ENCODE results near the gene OGDH. TPM values are rescaled to one million over a fixed set of nuclear protein-coding genes. Genes with fewer than 3 reads are reported as not detected.
A peak's percentile ranks its signal among the peaks of the same experiment; 100 is the strongest.
"Not testable (repeated sequence)": the region's sequence is repeated elsewhere in the genome, so short reads cannot be mapped to it uniquely, and the experiment has no call there.

The OGDH gene
- polyA plus RNA-seq, 4 donors = 86.3 to 99.6 (median 94.2) TPM

DNA sequence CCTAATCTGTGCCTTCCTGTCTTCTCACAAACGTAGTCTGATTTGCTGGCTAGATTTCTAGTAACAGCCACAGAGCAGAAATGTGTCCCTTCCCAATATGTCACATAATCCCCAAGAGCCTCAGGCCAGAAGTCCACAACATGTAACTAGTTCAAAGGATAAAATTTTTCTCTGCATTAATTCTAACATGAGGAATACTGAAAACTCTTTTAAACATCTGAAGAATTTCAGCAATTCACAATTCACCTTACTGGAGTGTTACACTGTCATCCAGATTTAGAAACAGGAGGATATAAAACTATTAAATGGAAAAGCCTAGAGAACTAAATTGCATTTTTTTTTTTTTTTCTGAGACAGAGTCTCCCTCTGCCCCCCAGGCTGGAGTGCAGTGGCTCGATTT, 30.2 kb upstream of the OGDH start:
- DNase-seq (ENCODE audit: low read depth in 4 of 4, low spot score in 3 of 4) = no peak

DNA sequence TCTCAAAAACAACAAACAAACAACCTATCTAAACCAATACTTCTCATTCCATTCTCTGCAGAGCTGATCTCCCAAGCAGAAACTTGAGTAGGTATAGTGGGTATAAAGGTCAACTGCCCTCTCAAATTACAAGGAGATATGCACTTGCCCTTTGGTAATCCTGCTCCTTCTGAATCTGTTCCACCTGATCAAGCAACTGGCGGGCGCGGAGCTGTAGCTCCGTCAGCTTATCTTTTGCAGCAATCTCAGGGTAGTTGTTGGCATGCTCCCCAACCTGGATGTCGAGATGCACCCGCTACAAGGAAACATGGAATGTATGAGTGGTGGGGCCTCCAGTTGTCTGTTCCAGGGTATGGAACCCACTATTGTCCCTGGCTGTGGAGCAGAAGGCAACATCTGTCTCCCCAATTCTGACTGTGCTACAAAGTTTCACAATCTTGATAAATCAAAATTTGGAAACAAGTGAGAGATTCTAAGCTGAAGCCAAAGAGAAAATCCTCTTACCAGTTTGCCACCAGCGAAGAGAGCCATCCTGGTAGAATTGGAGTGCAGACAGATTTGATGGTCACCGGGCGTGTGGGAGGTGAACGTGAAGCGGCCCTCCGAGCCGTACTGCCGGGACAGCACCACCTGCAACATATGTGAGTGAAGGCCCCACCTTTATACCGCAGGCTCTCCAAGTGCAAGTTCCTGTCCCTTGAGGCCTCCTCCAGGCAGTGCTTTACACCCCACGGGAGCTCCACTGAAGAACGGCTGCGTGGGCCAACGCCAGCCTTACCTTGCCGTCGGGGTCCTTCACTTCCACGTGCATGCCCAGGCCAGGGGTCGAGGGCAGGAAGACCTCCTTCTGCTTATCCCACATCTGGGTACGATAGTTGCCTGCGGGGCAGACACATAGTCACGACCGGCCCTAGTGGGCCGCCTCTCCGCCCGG, 25.2 kb upstream of the OGDH start:
- DNase-seq (ENCODE audit: low read depth in 4 of 4, low spot score in 3 of 4) = no peak

GRCh38 chr7:44581879-44582603, 24.4 kb upstream of the OGDH start, which contains the start of gene TMED4:
TSS of gene TMED4 (minus strand) at chr7:44582231. CDS start at chr7:44582206, 25 bp downstream.
- peak; percentile 97 to 99 (median 98) for DNase-seq (ENCODE audit: low read depth in 4 of 4, low spot score in 3 of 4)

DNA sequence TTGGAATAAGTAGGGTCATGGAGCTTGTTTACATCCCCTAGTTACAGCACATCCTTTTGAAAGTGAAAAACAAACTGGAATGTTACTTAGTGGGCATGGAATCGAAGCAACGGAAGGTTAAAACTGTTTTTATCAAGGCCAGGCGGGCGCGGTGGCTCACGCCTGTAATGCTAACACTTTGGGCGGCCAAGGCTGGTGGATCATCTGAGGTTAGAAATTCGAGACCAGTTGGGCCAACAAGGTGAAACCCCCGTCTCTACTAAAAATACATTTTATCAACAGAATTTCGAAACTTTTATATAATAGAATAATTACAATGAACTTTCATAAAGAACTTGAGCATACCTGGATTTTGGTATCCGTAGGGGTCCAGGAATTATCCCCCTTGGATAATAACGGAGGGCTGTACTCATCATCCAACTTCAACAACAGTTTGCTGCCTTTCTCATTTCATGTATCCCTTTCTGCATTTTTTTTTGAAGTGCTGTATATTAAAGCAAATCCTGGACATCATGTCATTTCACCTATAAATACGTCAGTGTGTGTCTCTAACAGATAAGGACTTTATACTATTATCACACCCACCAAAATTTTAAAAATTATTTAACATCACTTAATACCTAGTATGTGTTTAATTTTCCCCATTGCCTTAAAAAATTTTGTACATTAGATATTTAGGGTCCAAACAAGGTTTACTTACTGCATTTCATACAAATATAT, 23.1 kb upstream of the OGDH start:
- no peak for DNase-seq (ENCODE audit: low read depth in 4 of 4, low spot score in 3 of 4)

DNA sequence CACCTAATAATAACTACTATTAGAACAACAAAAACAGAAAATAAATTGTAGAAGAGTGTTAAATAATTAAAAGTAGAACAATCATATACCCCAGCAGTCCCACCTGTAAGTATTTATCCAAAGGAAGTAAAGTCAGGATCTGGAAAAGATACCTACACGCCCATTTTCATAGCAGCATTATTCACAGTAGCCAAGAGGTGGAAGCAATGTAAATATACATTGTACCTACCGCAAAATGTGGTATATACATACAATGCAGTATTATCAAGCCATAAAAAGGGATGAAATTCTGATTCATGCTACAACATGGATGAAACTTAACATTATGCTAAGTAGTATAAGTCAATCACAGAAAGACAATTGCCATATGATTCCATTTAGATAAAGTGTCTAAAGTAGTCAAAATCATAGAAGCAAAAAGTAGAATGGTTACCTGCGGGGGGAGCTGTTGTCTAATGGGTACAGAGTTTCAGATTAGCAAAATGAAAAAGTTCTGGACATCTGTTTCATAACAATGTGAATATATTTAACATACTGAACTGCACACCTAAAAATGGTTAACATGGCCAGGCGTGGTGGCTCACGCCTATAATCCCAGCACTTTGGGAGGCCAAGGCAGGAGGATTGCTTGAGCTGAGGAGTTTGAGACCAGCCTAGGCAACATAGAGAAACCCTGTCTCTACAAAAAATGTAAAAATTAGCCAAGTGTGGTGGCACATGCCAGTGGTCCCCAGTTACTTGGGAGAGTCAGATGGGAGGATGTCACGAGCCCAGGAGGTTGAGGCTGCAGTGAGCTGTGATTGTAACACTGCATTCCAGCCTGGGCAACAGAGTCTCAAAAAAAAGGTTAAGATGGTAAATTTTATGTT, 18.4 kb upstream of the OGDH start:
- DNase-seq (ENCODE audit: low read depth in 4 of 4, low spot score in 3 of 4) = no peak

- no peak for DNase-seq (ENCODE audit: low read depth in 4 of 4, low spot score in 3 of 4)
Observed at GRCh38 chr7:44590910-44591309, 15.5 kb upstream of the OGDH start.

- peak in 1 of 4 donors; percentile 52 for DNase-seq (ENCODE audit: low read depth in 4 of 4, low spot score in 3 of 4)
Observed at GRCh38 chr7:44595934-44596635, 10.3 kb upstream of the OGDH start.

GRCh38 chr7:44597181-44597580, 9.2 kb upstream of the OGDH start:
- DNase-seq (ENCODE audit: low read depth in 4 of 4, low spot score in 3 of 4) = not testable (repeated sequence)

DNA sequence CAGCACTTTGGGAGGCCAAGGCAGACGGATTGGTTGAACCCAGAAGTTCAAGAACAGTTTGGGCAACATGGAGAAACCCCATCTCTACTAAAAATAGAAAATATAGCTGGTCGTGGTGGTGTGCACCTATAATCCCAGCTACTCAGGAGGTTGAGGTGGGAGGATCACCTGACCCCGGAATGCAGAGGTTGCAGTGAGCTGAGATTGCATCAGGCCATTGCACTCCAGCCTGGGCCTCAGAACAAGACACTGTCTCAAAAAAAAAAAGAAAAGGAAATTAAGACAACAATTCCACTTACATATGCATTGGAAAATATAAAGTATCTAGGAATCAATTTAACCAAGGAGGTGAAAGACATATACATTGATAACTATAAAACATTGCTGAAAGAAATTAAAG, 7.2 kb upstream of the OGDH start:
- no peak for DNase-seq (ENCODE audit: low read depth in 4 of 4, low spot score in 3 of 4)

- DNase-seq (ENCODE audit: low read depth in 4 of 4, low spot score in 3 of 4) = no peak
Observed at GRCh38 chr7:44602576-44602910, 3.9 kb upstream of the OGDH start.

DNA sequence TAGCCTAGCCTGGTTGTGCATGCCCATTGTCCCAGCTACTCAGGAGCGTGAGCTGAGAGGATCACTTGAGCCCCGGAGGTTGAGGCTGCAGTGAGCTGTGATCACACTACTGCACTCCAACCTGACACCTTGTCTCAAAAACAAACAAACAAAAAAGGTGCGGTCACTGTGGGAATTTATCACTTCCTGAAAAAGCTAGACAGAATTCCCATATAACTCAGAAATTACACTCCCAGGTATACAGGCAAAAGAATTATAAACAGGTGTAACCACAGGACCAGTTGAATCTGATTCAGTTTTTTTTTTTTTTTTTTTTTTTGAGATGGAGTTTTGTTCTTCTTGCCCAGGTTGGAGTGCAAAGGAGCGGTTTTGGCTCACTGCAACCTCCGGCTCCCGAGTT, 3.2 kb upstream of the OGDH start:
- DNase-seq (ENCODE audit: low read depth in 4 of 4, low spot score in 3 of 4) = no peak

DNA sequence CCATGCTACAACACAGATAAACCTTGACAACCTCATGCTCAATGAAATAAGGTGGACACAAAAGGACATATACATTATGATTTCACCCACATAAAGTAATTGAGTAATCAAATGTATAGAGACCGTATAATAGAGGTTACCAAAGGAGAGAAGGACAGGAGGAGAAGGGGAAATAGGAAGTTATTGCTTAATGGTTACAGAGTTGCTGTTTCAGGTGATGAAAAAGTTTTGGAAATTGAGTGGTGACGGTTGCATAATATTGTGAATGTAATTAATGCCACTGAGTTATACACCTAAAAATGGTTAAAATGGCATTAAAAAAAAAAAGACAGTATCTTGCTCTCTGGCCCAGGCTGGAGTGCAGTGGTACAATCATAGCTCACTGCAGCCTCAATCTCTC, 1.5 kb upstream of the OGDH start:
- DNase-seq (ENCODE audit: low read depth in 4 of 4, low spot score in 3 of 4) = no peak

GRCh38 chr7:44607141-44608068, 978 bp downstream of the OGDH start:
- DNase-seq (ENCODE audit: low read depth in 4 of 4, low spot score in 3 of 4) = no peak

- DNase-seq (ENCODE audit: low read depth in 4 of 4, low spot score in 3 of 4) = no peak
Observed at GRCh38 chr7:44608916-44609648, 2.7 kb downstream of the OGDH start.

- DNase-seq (ENCODE audit: low read depth in 4 of 4, low spot score in 3 of 4) = no peak
Observed at GRCh38 chr7:44609829-44610228, 3.4 kb downstream of the OGDH start.

- no peak for DNase-seq (ENCODE audit: low read depth in 4 of 4, low spot score in 3 of 4)
Observed at GRCh38 chr7:44615149-44615611, 8.8 kb downstream of the OGDH start.

- DNase-seq (ENCODE audit: low read depth in 4 of 4, low spot score in 3 of 4) = no peak
Observed at GRCh38 chr7:44615793-44616192, 9.4 kb downstream of the OGDH start.

DNA sequence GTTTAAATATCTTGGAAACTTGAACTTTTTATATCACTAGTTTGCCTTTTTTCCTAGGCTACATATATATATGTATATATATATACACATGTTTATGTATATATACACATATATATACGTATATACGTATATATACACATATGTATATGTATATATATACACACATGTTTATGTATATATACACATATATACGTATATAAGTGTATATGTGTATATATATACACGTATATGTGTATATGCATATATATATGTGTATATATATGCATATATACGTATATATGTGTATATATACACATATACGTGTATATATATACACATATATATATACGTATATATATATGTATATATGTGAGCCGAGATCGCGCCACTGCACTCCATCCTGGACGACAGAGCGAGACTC, 10.1 kb downstream of the OGDH start:
- no peak for DNase-seq (ENCODE audit: low read depth in 4 of 4, low spot score in 3 of 4)

All from right renal pelvis (tissue), 4 donors.